ENCODE data around the gene NECTIN1.

Gene NECTIN1

GRCh38 chr11:119592642-119593041, 136.4 kb downstream of the NECTIN1 start:
- Histone ChIP-seq H3F3A (ENCODE audit: insufficient read depth, low read length) (no peaks in the 10 kb centered on the region), H3K27ac (ENCODE audit: low read length) (no peak overlapping the region), H3K9ac (ENCODE audit: low read length) (no peak overlapping the region), H3K4me2 (ENCODE audit: low read depth, low read length) (no peak overlapping the region), H3K9me3 (replicated peaks; ENCODE audit: insufficient read depth, low read length) (no peaks in the 10 kb centered on the region), H3K4me1 (ENCODE audit: low read length) (no peaks in the 10 kb centered on the region), H3K79me2 (ENCODE audit: low read length) (no peaks in the 10 kb centered on the region), H3K4me3 (ENCODE audit: low read length) (no peak overlapping the region), H3K9me2 (replicated peaks; ENCODE audit: insufficient read depth, low read length) (no peaks in the 10 kb centered on the region), H3K36me3 (replicated peaks; ENCODE audit: insufficient read depth, low read length) (no peaks in the 10 kb centered on the region), H2AFZ (ENCODE audit: low read length) (no peak overlapping the region), H4K20me1 (ENCODE audit: insufficient read depth, low read length) (no peaks in the 10 kb centered on the region), H3K27me3 (replicated peaks; ENCODE audit: insufficient read depth, low read length) (no peaks in the 10 kb centered on the region)
- TF ChIP-seq CTCF (IDR thresholded peaks at IDR 0.05; ENCODE audit: low read length) = no peak
- TF ChIP-seq EZH2 (optimal IDR thresholded peaks at IDR 0.05; ENCODE audit: low read depth, low read length) = no peak
- no peak for TF ChIP-seq EZH2phosphoT487 (IDR thresholded peaks at IDR 0.05; ENCODE audit: low read length)
- no peak for DNase-seq

- Histone ChIP-seq H4K20me1 (ENCODE audit: insufficient read depth, low read length) (no peaks in the 10 kb centered on the region), H3F3A (ENCODE audit: insufficient read depth, low read length) (no peaks in the 10 kb centered on the region), H3K9me3 (replicated peaks; ENCODE audit: insufficient read depth, low read length) (no peaks in the 10 kb centered on the region), H3K36me3 (replicated peaks; ENCODE audit: insufficient read depth, low read length) (no peaks in the 10 kb centered on the region), H3K9ac (ENCODE audit: low read length) (no peak overlapping the region), H3K4me2 (ENCODE audit: low read depth, low read length) (no peak overlapping the region), H3K4me1 (ENCODE audit: low read length) (no peaks in the 10 kb centered on the region), H3K79me2 (ENCODE audit: low read length) (no peaks in the 10 kb centered on the region), H3K4me3 (ENCODE audit: low read length) (no peak overlapping the region), H3K27ac (ENCODE audit: low read length) (no peak overlapping the region), H3K9me2 (replicated peaks; ENCODE audit: insufficient read depth, low read length) (no peaks in the 10 kb centered on the region), H3K27me3 (replicated peaks; ENCODE audit: insufficient read depth, low read length) (0 out of 2 replicates have a peak, but pooled peaks cover 2% of the 10 kb centered on the region), H2AFZ (ENCODE audit: low read length) (no peak overlapping the region)
- DNase-seq = no peak
- TF ChIP-seq EZH2 (optimal IDR thresholded peaks at IDR 0.05; ENCODE audit: low read depth, low read length) = no peak
- no peak for TF ChIP-seq CTCF (IDR thresholded peaks at IDR 0.05; ENCODE audit: low read length)
- TF ChIP-seq EZH2phosphoT487 (IDR thresholded peaks at IDR 0.05; ENCODE audit: low read length) = no peak
These were observed 137.1 kb downstream of the NECTIN1 start for GRCh38 chr11:119591836-119592310.

GRCh38 chr11:119590651-119591351, 138.2 kb downstream of the NECTIN1 start:
- Histone ChIP-seq H4K20me1 (ENCODE audit: insufficient read depth, low read length) (no peaks in the 10 kb centered on the region), H3K4me2 (ENCODE audit: low read depth, low read length) (no peak overlapping the region), H3K9me3 (replicated peaks; ENCODE audit: insufficient read depth, low read length) (no peaks in the 10 kb centered on the region), H3K9me2 (replicated peaks; ENCODE audit: insufficient read depth, low read length) (no peaks in the 10 kb centered on the region), H3K36me3 (replicated peaks; ENCODE audit: insufficient read depth, low read length) (no peaks in the 10 kb centered on the region), H3K27ac (ENCODE audit: low read length) (no peak overlapping the region), H3K9ac (ENCODE audit: low read length) (no peak overlapping the region), H3K4me3 (ENCODE audit: low read length) (no peak overlapping the region), H3K4me1 (ENCODE audit: low read length) (no peaks in the 10 kb centered on the region), H2AFZ (ENCODE audit: low read length) (no peak overlapping the region), H3K27me3 (replicated peaks; ENCODE audit: insufficient read depth, low read length) (peaks cover 10% of the 10 kb centered on the region), H3F3A (ENCODE audit: insufficient read depth, low read length) (no peaks in the 10 kb centered on the region), H3K79me2 (ENCODE audit: low read length) (no peaks in the 10 kb centered on the region)
- DNase-seq = no peak
- TF ChIP-seq EZH2 (optimal IDR thresholded peaks at IDR 0.05; ENCODE audit: low read depth, low read length) = no peak
- no peak for TF ChIP-seq EZH2phosphoT487 (IDR thresholded peaks at IDR 0.05; ENCODE audit: low read length)
- no peak for TF ChIP-seq CTCF (IDR thresholded peaks at IDR 0.05; ENCODE audit: low read length)

Data from MM.1S (cell line).